GM19372 (cell line): ENCODE results near the gene FNDC3A.

ENCODE experiments used
- ATAC-seq: cut with Tn5 transposase; IDR thresholded peaks from one replicate; pipeline ENCODE4 v1.9.1; 2021; ENCODE audit warnings: mild to moderate bottlenecking, low read depth, moderate library complexity; ENCODE audit not compliant: unreplicated experiment

FNDC3A gene

DNA sequence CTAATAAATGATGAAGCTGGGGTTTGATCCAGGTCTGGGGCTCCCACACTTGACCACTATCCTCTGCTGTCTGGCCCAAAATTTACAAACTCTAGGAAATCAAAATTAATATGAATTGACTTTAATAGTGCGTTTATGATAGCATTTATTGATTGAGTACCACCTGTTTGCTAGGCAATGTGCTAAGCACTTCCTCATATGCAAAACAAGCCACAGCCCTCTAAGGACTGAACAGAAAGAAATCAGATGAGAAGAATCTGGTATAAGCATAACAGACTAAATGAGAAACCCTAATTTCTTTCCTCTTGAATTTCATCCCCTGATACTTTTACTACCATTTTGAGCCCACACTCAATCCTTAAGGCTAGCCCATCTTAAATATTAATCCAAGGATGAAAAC is 237.8 kb downstream of the FNDC3A start:
- ATAC-seq, result no peak

GRCh38 chr13:49213997-49214916 is 238.5 kb downstream of the FNDC3A start:
- no peak for ATAC-seq

- ATAC-seq, result no peak
These were observed 239.2 kb downstream of the FNDC3A start for GRCh38 chr13:49214917-49215376.

GRCh38 chr13:49216334-49216733 is 240.6 kb downstream of the FNDC3A start:
- ATAC-seq, result no peak

DNA sequence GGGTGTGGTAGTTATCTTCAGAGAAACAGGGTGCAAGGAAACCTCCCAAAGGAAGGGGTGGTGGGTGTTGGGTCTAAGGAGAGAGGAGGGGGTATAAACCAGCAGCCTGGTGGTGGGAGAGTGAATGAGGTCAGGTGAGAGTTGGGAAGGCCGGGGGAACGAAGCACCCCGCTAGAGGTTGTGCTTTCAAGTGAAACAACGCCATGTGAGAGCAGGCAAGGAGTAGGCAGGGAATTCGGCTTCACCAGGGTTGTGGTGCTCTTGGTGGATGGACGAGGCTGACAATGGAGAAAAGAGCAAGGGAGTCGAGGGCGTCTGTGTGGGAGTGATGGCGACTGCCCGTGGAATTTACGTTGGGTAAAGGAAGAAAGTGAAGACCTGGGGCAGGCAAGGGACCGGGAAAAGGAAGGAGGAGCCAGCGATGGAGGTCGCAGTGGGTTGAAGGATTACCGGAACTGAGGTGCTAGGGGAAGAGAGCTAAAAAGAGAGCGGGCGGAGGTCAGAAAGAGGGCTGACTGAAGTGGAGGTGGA is 242.3 kb downstream of the FNDC3A start:
- no peak for ATAC-seq

- no peak for ATAC-seq
These were observed 242.9 kb downstream of the FNDC3A start for GRCh38 chr13:49218493-49219051.

GRCh38 chr13:49219647-49220035 is 243.9 kb downstream of the FNDC3A start:
- ATAC-seq, result no peak

DNA sequence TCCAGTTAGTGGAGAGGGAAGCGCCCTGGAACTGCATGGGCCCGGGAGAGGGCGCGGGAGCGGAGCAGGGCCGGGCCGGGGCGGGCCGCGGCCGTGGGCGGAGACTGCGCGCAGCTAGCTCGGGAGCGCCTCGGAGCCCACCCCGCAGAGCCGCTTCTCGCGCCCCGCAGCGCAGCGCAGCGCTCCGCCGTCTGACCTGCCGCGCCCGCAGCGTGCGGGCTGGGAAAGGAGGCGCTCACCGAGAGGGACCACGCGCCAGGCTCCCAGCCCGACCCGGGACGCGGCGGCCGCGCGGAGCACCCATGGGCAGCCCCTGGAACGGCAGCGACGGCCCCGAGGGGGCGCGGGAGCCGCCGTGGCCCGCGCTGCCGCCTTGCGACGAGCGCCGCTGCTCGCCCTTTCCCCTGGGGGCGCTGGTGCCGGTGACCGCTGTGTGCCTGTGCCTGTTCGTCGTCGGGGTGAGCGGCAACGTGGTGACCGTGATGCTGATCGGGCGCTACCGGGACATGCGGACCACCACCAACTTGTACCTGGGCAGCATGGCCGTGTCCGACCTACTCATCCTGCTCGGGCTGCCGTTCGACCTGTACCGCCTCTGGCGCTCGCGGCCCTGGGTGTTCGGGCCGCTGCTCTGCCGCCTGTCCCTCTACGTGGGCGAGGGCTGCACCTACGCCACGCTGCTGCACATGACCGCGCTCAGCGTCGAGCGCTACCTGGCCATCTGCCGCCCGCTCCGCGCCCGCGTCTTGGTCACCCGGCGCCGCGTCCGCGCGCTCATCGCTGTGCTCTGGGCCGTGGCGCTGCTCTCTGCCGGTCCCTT is 244.5 kb downstream of the FNDC3A start, which contains the start of gene MLNR:
MLNR (plus strand) TSS at position 303 of the 820 bp plus-strand sequence; CDS start at position 303, 0 bp downstream.
- no peak for ATAC-seq

- ATAC-seq, result no peak
These were observed 245.3 kb downstream of the FNDC3A start for GRCh38 chr13:49220856-49221589.

GRCh38 chr13:49221590-49221965 is 245.9 kb downstream of the FNDC3A start:
- ATAC-seq, result no peak

GRCh38 chr13:49225223-49226042 is 249.7 kb downstream of the FNDC3A start:
- ATAC-seq, result no peak

GRCh38 chr13:49226613-49227012 is 250.9 kb downstream of the FNDC3A start:
- no peak for ATAC-seq

GRCh38 chr13:49234741-49235140 is 259.0 kb downstream of the FNDC3A start:
- ATAC-seq, result no peak

DNA sequence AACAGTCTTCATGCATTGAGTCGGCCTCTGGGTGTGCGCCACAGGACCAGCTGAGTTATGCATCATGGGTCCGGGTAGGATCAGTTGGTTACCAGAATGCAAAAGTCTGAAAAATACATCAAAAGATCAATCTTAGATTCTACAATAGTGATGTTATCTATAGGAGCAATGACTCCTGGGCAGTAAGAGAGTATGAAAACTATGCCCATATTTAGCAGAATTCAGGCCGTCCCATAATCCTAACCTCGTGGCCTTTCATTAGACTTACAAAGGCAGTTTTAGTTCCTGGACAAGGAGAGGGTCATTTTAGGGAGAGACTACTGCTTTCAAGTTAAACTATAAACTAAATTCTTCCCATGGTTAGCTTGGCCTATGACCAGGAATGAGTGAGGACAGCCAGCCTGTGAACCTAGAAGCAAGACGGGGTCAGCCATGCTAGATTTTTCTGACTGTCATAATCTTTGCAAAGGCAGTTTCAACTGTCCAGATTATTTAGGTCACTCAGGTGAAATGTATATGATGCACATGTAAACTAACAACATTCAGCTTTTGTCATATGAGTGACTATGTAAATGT is 260.2 kb downstream of the FNDC3A start:
- ATAC-seq, result no peak

DNA sequence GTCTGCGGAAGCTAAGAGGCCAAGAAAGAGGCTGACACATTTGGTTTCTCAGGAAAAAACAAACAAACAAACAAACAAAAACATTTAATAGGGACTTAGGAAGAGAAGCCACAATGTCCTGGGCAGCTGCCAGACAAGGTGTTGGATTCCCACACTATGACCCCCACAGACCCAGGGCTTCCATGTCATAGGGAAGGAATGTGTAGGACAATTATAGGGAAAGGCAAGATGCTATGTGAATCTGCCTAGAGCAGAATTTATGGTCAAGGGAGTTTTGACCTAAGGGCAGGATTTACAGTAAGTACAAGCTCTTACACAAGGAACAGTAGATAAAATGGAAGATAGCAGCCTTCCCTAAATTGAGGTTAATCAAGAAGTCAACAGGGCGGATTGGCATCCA is 262.9 kb downstream of the FNDC3A start:
- ATAC-seq, result no peak

DNA sequence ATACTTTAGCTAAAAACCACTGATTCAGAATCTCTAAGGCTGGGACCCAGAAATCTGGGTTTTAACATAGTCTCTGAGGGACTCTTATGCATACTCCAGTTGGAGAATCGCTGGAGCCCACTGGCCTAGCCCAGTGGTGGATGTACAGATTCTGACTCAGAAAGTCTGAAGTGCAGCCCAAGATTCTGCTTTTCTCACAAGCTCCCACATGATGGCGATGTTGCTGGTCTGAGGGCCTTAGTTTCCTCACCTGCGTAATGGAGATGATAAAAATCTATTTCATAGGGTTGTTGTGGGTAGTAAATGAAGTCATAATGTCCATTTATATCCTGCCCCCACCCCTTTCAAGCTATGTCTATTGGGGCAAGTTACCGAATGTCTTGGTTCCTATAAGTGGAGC is 264.3 kb downstream of the FNDC3A start:
- no peak for ATAC-seq

- no peak for ATAC-seq
These were observed 265.6 kb downstream of the FNDC3A start for GRCh38 chr13:49241296-49241695.

DNA sequence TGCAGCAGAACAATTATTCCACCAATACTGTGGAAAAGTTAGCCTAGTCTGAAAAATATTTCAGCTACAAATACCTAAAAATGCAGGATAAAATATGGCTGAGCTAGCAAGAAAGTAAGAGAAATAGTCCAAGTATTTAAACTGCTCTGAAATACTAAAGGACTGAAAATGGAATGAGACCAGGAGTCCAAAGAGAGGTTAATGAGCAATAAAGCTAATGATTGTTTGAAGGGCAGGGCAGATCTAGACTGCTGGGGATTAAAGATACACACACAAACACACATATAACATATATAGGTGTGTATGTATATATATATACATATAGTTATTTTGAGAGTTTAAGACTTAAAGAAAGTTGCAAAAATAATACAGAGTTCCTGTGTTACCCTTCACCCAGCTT is 269.4 kb downstream of the FNDC3A start:
- no peak for ATAC-seq
